ENCODE data around the gene CBX1.

DNA sequence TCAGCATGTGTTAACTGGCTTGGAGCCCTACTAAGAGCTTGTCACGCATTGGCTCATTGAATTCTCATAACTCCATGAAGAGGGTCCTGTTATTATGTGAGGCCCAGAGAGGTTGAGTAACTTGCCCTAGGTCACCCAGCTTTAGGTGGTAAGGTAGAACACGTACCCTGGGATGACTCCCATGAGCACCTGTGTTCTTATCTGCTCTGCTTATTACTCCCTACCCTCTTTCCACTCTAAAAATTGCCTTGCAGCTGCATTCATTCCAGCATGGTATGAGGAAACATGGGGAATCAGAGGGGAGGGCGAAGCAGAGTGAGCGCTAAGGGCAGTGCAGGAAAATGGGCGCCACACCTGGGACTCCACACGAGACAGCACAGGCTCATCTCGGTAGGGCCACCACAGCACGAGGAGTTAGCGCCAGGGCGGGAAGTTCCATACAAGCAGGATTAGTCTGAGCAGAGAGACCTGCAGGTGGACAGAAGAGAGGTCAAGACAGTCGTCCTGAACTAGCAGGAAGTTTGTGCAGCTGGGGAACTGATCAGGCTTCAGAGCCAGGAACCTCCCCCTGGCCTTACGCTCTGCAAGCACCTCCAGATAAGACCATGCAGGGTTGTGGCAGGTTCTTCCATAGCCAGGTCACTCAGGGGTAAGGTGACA lies 73.8 kb downstream of the CBX1 start:
- TF ChIP-seq, protein P1, sequence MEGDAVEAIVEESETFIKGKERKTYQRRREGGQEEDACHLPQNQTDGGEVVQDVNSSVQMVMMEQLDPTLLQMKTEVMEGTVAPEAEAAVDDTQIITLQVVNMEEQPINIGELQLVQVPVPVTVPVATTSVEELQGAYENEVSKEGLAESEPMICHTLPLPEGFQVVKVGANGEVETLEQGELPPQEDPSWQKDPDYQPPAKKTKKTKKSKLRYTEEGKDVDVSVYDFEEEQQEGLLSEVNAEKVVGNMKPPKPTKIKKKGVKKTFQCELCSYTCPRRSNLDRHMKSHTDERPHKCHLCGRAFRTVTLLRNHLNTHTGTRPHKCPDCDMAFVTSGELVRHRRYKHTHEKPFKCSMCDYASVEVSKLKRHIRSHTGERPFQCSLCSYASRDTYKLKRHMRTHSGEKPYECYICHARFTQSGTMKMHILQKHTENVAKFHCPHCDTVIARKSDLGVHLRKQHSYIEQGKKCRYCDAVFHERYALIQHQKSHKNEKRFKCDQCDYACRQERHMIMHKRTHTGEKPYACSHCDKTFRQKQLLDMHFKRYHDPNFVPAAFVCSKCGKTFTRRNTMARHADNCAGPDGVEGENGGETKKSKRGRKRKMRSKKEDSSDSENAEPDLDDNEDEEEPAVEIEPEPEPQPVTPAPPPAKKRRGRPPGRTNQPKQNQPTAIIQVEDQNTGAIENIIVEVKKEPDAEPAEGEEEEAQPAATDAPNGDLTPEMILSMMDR (IDR thresholded peaks at IDR 0.05; ENCODE audit: low read depth, low read length, poor library complexity, severe bottlenecking) = no peak
- no peak for TF ChIP-seq EZH2phosphoT487 (IDR thresholded peaks at IDR 0.05; ENCODE audit: borderline replicate concordance, low read length)

All from DOHH2 (cell line).